ENCODE data around the gene KLKB1.

Gene KLKB1

GRCh38 chr4:186227221-186227620 is at the start of gene KLKB1:
Gene KLKB1 (plus strand): TSS chr4:186227507. CDS start chr4:186228196, 689 bp downstream.
- no peak for DNase-seq

- DNase-seq = no peak
Measured at GRCh38 chr4:186188107-186188506, 39.2 kb upstream of the KLKB1 start.

- DNase-seq = no peak
Measured at GRCh38 chr4:186189656-186190055, 37.7 kb upstream of the KLKB1 start.

- DNase-seq = peak; percentile 3 to 12
Measured at GRCh38 chr4:186190581-186191199, 36.6 kb upstream of the KLKB1 start.

GRCh38 chr4:186191200-186192065 is 35.9 kb upstream of the KLKB1 start, which contains the start of gene CYP4V2:
Gene CYP4V2 (plus strand): TSS chr4:186191567. CDS start chr4:186191824, 257 bp downstream.
- DNase-seq = peak; percentile 84 to 90

GRCh38 chr4:186192066-186192612 is 35.2 kb upstream of the KLKB1 start:
- peak; percentile 41 to 47 for DNase-seq

- no peak for DNase-seq
Measured at GRCh38 chr4:186193851-186194250, 33.5 kb upstream of the KLKB1 start.

GRCh38 chr4:186196063-186196462 is 31.2 kb upstream of the KLKB1 start:
- no peak for DNase-seq

- DNase-seq = no peak
Measured at GRCh38 chr4:186200516-186200915, 26.8 kb upstream of the KLKB1 start.

GRCh38 chr4:186201010-186201409 is 26.3 kb upstream of the KLKB1 start:
- DNase-seq = no peak

- peak; percentile 22 to 30 for DNase-seq
Measured at GRCh38 chr4:186201535-186202230, 25.6 kb upstream of the KLKB1 start.

- no peak for DNase-seq
Measured at GRCh38 chr4:186202490-186203140, 24.7 kb upstream of the KLKB1 start.

- DNase-seq = no peak
Measured at GRCh38 chr4:186203406-186203805, 23.9 kb upstream of the KLKB1 start.

- peak in 1 of 2 donors; percentile 30 for DNase-seq
Measured at GRCh38 chr4:186204103-186204559, 23.2 kb upstream of the KLKB1 start.

GRCh38 chr4:186204686-186205085 is 22.6 kb upstream of the KLKB1 start:
- no peak for DNase-seq

GRCh38 chr4:186205156-186205555 is 22.2 kb upstream of the KLKB1 start:
- DNase-seq = no peak

GRCh38 chr4:186216465-186217024 is 10.8 kb upstream of the KLKB1 start:
- DNase-seq = no peak

GRCh38 chr4:186217733-186218293 is 9.5 kb upstream of the KLKB1 start:
- DNase-seq = no peak

GRCh38 chr4:186221624-186222023 is 5.7 kb upstream of the KLKB1 start:
- DNase-seq = no peak

GRCh38 chr4:186225848-186226247 is 1.5 kb upstream of the KLKB1 start:
- DNase-seq = no peak

- no peak for DNase-seq
Measured at GRCh38 chr4:186226521-186227189, 652 bp upstream of the KLKB1 start.

Data from inflammatory macrophage treated with lipopolysaccharide for 1 hour (primary cell).